ENCODE measurements around the gene SPACA7.

DNA sequence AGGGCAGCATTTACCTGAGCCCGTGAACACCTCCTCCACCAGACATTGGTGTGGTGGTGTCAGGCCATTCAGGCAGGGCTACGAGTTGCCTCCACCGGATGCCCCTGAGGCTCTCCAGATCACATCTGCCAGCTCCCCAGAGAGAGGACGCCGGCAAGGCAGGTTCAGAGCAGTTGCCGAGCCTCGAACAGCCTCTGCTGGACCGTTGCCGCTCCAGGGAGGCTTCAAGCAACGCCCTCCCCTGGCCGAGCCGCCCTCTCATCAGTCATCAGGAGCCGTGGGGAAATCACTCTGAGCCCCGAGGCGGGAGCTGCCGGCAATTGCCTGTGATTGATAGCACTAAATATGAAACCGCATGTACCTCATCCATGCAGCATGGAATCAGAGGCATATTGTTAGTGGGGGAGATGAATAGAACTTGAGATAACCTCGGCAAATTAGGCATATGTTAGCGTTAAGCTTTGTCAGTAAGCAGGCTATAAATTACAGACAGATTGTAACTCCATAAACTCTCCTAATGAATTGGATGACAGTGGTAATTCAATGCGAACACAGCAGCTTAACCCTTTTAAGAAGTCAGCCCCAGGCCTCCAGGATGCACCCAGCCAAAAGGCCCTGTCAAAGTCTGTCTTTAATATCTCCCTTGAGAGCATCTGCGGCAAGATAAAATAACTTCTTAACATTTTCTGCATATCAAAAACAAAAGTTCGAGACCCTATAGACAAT is 29.8 kb upstream of the SPACA7 start:
- TF ChIP-seq POLR2AphosphoS5 (IDR thresholded peaks at IDR 0.05; ENCODE audit: low read depth, low read length) (no peak), TAF1 (IDR thresholded peaks at IDR 0.05; ENCODE audit: borderline replicate concordance, insufficient read depth, low read length) (no peak), SIN3A (IDR thresholded peaks at IDR 0.05; ENCODE audit: borderline replicate concordance, insufficient read depth, low read length) (no peak)
- TF ChIP-seq, protein P1, sequence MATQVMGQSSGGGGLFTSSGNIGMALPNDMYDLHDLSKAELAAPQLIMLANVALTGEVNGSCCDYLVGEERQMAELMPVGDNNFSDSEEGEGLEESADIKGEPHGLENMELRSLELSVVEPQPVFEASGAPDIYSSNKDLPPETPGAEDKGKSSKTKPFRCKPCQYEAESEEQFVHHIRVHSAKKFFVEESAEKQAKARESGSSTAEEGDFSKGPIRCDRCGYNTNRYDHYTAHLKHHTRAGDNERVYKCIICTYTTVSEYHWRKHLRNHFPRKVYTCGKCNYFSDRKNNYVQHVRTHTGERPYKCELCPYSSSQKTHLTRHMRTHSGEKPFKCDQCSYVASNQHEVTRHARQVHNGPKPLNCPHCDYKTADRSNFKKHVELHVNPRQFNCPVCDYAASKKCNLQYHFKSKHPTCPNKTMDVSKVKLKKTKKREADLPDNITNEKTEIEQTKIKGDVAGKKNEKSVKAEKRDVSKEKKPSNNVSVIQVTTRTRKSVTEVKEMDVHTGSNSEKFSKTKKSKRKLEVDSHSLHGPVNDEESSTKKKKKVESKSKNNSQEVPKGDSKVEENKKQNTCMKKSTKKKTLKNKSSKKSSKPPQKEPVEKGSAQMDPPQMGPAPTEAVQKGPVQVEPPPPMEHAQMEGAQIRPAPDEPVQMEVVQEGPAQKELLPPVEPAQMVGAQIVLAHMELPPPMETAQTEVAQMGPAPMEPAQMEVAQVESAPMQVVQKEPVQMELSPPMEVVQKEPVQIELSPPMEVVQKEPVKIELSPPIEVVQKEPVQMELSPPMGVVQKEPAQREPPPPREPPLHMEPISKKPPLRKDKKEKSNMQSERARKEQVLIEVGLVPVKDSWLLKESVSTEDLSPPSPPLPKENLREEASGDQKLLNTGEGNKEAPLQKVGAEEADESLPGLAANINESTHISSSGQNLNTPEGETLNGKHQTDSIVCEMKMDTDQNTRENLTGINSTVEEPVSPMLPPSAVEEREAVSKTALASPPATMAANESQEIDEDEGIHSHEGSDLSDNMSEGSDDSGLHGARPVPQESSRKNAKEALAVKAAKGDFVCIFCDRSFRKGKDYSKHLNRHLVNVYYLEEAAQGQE (IDR thresholded peaks at IDR 0.05; ENCODE audit: insufficient read depth in 1 of 2, low read depth in 2 of 2, low read length in 2 of 2) = no peak

Data from PFSK-1 (cell line).